H9 (cell line): ENCODE measurements around the gene ERCC5. TPM values are rescaled to one million over a fixed set of nuclear protein-coding genes. Genes with fewer than 3 reads are reported as not detected.

Experiments
- DNase-seq: peaks from one replicate; pipeline ENCODE4 v3.0.0-alpha.2; 2017
- H2AFZ ChIP-seq: one replicate; pipeline ENCODE4 v1.6.1; 2013; ENCODE audit warnings: mild to moderate bottlenecking, low read length, control low read depth, moderate library complexity
- H2AK5ac ChIP-seq: 2 replicates; pipeline ENCODE4 v1.6.1; 2013; ENCODE audit warnings: low read length, control low read depth, mixed read lengths; ENCODE audit not compliant: insufficient read length
- H2BK120ac ChIP-seq: one replicate; pipeline ENCODE4 v1.6.1; 2013; ENCODE audit warnings: low read depth, mild to moderate bottlenecking, low read length, control low read depth, inconsistent platforms; ENCODE audit not compliant: poor library complexity, severe bottlenecking
- H2BK12ac ChIP-seq: 2 replicates; pipeline ENCODE4 v1.6.1; 2013; ENCODE audit warnings: low read length, control low read depth, mixed read lengths, low read depth; ENCODE audit not compliant: insufficient read length
- H2BK15ac ChIP-seq: 2 replicates; pipeline ENCODE4 v1.6.1; 2013; ENCODE audit warnings: low read depth, low read length, control low read depth
- H2BK20ac ChIP-seq: one replicate; pipeline ENCODE4 v1.6.1; 2013; ENCODE audit warnings: low read depth, mild to moderate bottlenecking, low read length, control low read depth, inconsistent platforms; ENCODE audit not compliant: poor library complexity, severe bottlenecking
- H2BK5ac ChIP-seq: 2 replicates; pipeline ENCODE4 v1.6.1; 2013; ENCODE audit warnings: low read length, control low read depth, mixed read lengths; ENCODE audit not compliant: insufficient read length
- H3K14ac ChIP-seq: 2 replicates; pipeline ENCODE4 v1.6.1; 2013; ENCODE audit warnings: low read length, control low read depth; ENCODE audit not compliant: insufficient read depth
- H3K18ac ChIP-seq: 2 replicates; pipeline ENCODE4 v1.6.1; 2013; ENCODE audit warnings: low read depth, mild to moderate bottlenecking, mixed read lengths, low read length, control low read depth; ENCODE audit not compliant: insufficient read length
- H3K23ac ChIP-seq: 2 replicates; pipeline ENCODE4 v1.6.1; 2013; ENCODE audit warnings: low read length, control low read depth, mixed read lengths, low read depth; ENCODE audit not compliant: insufficient read length
- H3K23me2 ChIP-seq: 2 replicates; pipeline ENCODE4 v1.6.1; 2013; ENCODE audit warnings: low read depth, mild to moderate bottlenecking, mixed read lengths, low read length, control low read depth; ENCODE audit not compliant: insufficient read length, poor library complexity, severe bottlenecking
- H3K27ac ChIP-seq: 2 replicates; pipeline ENCODE4 v1.5.1; 2013; ENCODE audit warnings: low read length, control low read depth, mixed read lengths, low read depth; ENCODE audit not compliant: insufficient read length
- H3K27me3 ChIP-seq: 2 replicates; pipeline ENCODE4 v1.6.1; 2013; ENCODE audit warnings: low read length, control low read depth, inconsistent platforms; ENCODE audit not compliant: insufficient read depth
- H3K4ac ChIP-seq: 2 replicates; pipeline ENCODE4 v1.6.1; 2013; ENCODE audit warnings: low read depth, mild to moderate bottlenecking, control low read depth, inconsistent platforms, low read length, moderate library complexity
- H3K4me1 ChIP-seq: 2 replicates; pipeline ENCODE4 v1.6.1; 2013; ENCODE audit warnings: low read length, control low read depth, inconsistent platforms; ENCODE audit not compliant: insufficient read depth
- H3K4me2 ChIP-seq: 2 replicates; pipeline ENCODE4 v1.6.1; 2013; ENCODE audit warnings: low read length, control low read depth, mixed read lengths; ENCODE audit not compliant: insufficient read length, insufficient read depth
- H3K56ac ChIP-seq: 2 replicates; pipeline ENCODE4 v1.6.1; 2013; ENCODE audit warnings: low read depth, mild to moderate bottlenecking, mixed read lengths, low read length, control low read depth; ENCODE audit not compliant: insufficient read length
- H3K79me1 ChIP-seq: 2 replicates; pipeline ENCODE4 v1.6.1; 2013; ENCODE audit warnings: low read depth, mild to moderate bottlenecking, moderate library complexity, low read length, control low read depth, inconsistent platforms; ENCODE audit not compliant: insufficient read depth, poor library complexity, severe bottlenecking
- H3K79me2 ChIP-seq: 2 replicates; pipeline ENCODE4 v1.6.1; 2013; ENCODE audit warnings: low read length, control low read depth, inconsistent platforms; ENCODE audit not compliant: insufficient read depth
- H3K9ac ChIP-seq: 2 replicates; pipeline ENCODE4 v1.6.1; 2013; ENCODE audit warnings: low read length, control low read depth, mixed read lengths; ENCODE audit not compliant: insufficient read length; ENCODE audit errors: extremely low read depth
- H3K9me3 ChIP-seq: one replicate; pipeline ENCODE4 v1.6.1; 2013; ENCODE audit warnings: low read depth, low read length, inconsistent platforms; ENCODE audit not compliant: control insufficient read depth
- H3T11ph ChIP-seq: one replicate; pipeline ENCODE4 v1.6.1; 2013; ENCODE audit warnings: mild to moderate bottlenecking, low read length, control low read depth, inconsistent platforms
- H4K20me1 ChIP-seq: one replicate; pipeline ENCODE4 v1.6.1; 2013; ENCODE audit not compliant: control insufficient read depth, insufficient read length, insufficient read depth
- H4K5ac ChIP-seq: 2 replicates; pipeline ENCODE4 v1.6.1; 2013; ENCODE audit warnings: low read depth, mild to moderate bottlenecking, mixed read lengths, low read length, control low read depth; ENCODE audit not compliant: insufficient read length
- H4K8ac ChIP-seq: replicated peaks from 2 replicates; pipeline ENCODE4 v1.6.1; 2013; ENCODE audit warnings: low read length, control low read depth, mixed read lengths, low read depth; ENCODE audit not compliant: insufficient read length
- H4K91ac ChIP-seq: 2 replicates; pipeline ENCODE4 v1.6.1; 2013; ENCODE audit warnings: low read depth, mild to moderate bottlenecking, moderate library complexity, mixed read lengths, low read length, control low read depth; ENCODE audit not compliant: insufficient read length
- H3K27ac Mint-ChIP-seq, 3 experiments: 2 replicates in 2 of 3; 3 replicates in 1 of 3; pipeline ENCODE4 v1.8.0; 2020 to 2021; ENCODE audit warnings: mixed read lengths in 3 of 3, mild to moderate bottlenecking in 1 of 3, moderate library complexity in 1 of 3
- H3K27me3 Mint-ChIP-seq: 2 replicates; pipeline ENCODE4 v1.8.0; 2021; ENCODE audit warnings: low read depth, mild to moderate bottlenecking, moderate library complexity, mixed read lengths
- H3K36me3 Mint-ChIP-seq, 3 experiments: 2 replicates in 2 of 3; 3 replicates in 1 of 3; pipeline ENCODE4 v1.8.0; 2020 to 2021; ENCODE audit warnings: low read depth in 3 of 3, mixed read lengths in 3 of 3; ENCODE audit not compliant: insufficient read depth in 1 of 3
- H3K4me1 Mint-ChIP-seq, 2 experiments: 2 replicates each; pipeline ENCODE4 v1.8.0; 2020; ENCODE audit warnings: mixed read lengths in 2 of 2
- H3K4me3 Mint-ChIP-seq, 2 experiments: 2 replicates in 1 of 2; 3 replicates in 1 of 2; pipeline ENCODE4 v1.8.0; 2020 to 2021; ENCODE audit warnings: mild to moderate bottlenecking in 2 of 2, mixed read lengths in 2 of 2, moderate library complexity in 1 of 2
- H3K9me3 Mint-ChIP-seq, 2 experiments: 2 replicates in 1 of 2; 3 replicates in 1 of 2; pipeline ENCODE4 v1.8.0; 2020; ENCODE audit warnings: mild to moderate bottlenecking in 2 of 2, mixed read lengths in 2 of 2, moderate library complexity in 1 of 2
- WGBS: extraction: QIAGEN DNeasy Blood & Tissue Kit; methylation state at CpG from one replicate; pipeline ENCODE4 v1.1.7; 2013; ENCODE audit warnings: missing lambda C conversion rate, low lambda C conversion rate, mixed read lengths; ENCODE audit not compliant: insufficient read length; ENCODE audit errors: extremely low coverage; 5-methylcytosine and 5-hydroxymethylcytosine counted together
- total RNA-seq: library from RNA; stranded (reverse); gene quantifications from 2 replicates; pipeline ENCODE4 v1.2.1, GENCODE V29; 2021
- TF ChIP-seq, protein P1 (sequence below): fragments of 200-600 bp; sonication (generic); conservative IDR thresholded peaks from 3 replicates; pipeline ENCODE4 v1.8.0; 2021; ENCODE audit warnings: antibody characterized with exemption, mild to moderate bottlenecking

Gene ERCC5
- total RNA-seq, 1 experiment from 2014 or later, result 26.8 TPM

DNA sequence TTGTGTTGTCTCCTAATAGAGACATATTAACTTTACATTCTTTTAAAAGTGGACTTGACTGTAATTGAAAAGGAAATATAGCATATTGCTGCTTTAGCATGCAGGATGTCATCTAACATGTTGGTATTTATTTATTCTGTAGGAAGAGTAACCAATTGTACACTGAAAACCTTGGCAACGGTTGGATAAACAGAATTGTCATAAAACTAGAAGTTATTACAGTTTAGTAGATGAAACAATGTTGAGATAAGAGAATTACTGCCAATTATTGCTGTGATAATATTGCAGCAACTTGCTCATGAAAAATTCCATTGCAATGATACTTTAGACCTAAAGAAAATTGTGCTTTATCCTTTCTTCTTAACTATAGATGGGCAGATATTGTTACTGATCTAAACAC lies 7.6 kb upstream of the ERCC5 start:
- no peak overlapping the region for H3K9ac ChIP-seq
- DNase-seq, result no peak
- Mint-ChIP-seq H3K4me1 (no peaks in the 10 kb centered on the region), H3K27ac (no peak overlapping the region), H3K4me3 (no peak overlapping the region), H3K27me3 (no peaks in the 10 kb centered on the region), H3K9me3 (no peaks in the 10 kb centered on the region), H3K36me3 (no peaks in the 10 kb centered on the region; a peak in 2 of 7 replicates)
- TF ChIP-seq, protein P1, sequence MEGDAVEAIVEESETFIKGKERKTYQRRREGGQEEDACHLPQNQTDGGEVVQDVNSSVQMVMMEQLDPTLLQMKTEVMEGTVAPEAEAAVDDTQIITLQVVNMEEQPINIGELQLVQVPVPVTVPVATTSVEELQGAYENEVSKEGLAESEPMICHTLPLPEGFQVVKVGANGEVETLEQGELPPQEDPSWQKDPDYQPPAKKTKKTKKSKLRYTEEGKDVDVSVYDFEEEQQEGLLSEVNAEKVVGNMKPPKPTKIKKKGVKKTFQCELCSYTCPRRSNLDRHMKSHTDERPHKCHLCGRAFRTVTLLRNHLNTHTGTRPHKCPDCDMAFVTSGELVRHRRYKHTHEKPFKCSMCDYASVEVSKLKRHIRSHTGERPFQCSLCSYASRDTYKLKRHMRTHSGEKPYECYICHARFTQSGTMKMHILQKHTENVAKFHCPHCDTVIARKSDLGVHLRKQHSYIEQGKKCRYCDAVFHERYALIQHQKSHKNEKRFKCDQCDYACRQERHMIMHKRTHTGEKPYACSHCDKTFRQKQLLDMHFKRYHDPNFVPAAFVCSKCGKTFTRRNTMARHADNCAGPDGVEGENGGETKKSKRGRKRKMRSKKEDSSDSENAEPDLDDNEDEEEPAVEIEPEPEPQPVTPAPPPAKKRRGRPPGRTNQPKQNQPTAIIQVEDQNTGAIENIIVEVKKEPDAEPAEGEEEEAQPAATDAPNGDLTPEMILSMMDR, result no peak
- no peaks in the 10 kb centered on the region for H3K79me2 ChIP-seq
- no peak overlapping the region for H4K91ac ChIP-seq
- no peaks in the 10 kb centered on the region for H3K9me3 ChIP-seq
- H4K20me1 ChIP-seq, result no peaks in the 10 kb centered on the region
- H3K23ac ChIP-seq, result no peak overlapping the region
- H3K4me2 ChIP-seq, result no peak overlapping the region
- no peak overlapping the region for H3K56ac ChIP-seq
- no peak overlapping the region for H2BK20ac ChIP-seq
- no peak overlapping the region for H2AK5ac ChIP-seq
- H2BK15ac ChIP-seq, result no peak overlapping the region
- no peak overlapping the region for H3K4ac ChIP-seq
- no peak overlapping the region for H4K5ac ChIP-seq
- H2BK5ac ChIP-seq, result no peak overlapping the region
- no peaks in the 10 kb centered on the region for H3K79me1 ChIP-seq
- no peak overlapping the region for H4K8ac ChIP-seq
- H2BK12ac ChIP-seq, result no peak overlapping the region
- no peaks in the 10 kb centered on the region for H3K4me1 ChIP-seq
- H3T11ph ChIP-seq, result no peak overlapping the region
- H3K27ac ChIP-seq, result no peak overlapping the region
- H2BK120ac ChIP-seq, result no peak overlapping the region
- no peaks in the 10 kb centered on the region for H3K27me3 ChIP-seq
- H3K18ac ChIP-seq, result no peak overlapping the region
- no CpG with 5 or more reads among the region's 1 CpG for WGBS
- no peak overlapping the region for H3K14ac ChIP-seq
- no peak overlapping the region for H2AFZ ChIP-seq
- no peaks in the 10 kb centered on the region for H3K23me2 ChIP-seq
